CD4-positive, alpha-beta T cell treated with Interleukin-21 for 1 hour (primary cell): ENCODE results near the gene FHOD3.
"Not testable (repeated sequence)": the region's sequence is repeated elsewhere in the genome, so short reads cannot be mapped to it uniquely, and the experiment has no call there.

Experiments
- DNase-seq: peaks from one replicate; pipeline ENCODE4 v3.0.0-alpha.2; 2020

The FHOD3 gene

DNA sequence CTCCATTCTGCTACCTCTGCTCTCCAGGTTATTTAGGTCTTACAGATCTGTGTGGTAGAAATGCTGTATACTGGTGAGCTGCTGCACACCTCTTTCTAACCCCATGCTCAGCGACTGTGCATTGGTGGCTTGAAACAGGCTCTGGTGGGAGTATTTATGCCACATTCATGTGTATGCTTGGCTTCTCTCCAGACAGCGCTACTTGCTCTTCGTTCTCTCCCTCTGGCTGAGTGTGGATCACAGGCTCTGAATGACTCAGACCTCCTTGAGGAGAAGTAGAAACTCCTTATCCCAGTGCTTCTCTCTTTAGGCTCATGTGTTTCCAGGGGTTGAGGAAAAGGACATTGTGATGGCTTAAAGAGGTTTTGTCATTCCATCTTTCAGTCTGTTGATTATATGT lies 54.9 kb downstream of the FHOD3 start:
- no peak for DNase-seq

DNA sequence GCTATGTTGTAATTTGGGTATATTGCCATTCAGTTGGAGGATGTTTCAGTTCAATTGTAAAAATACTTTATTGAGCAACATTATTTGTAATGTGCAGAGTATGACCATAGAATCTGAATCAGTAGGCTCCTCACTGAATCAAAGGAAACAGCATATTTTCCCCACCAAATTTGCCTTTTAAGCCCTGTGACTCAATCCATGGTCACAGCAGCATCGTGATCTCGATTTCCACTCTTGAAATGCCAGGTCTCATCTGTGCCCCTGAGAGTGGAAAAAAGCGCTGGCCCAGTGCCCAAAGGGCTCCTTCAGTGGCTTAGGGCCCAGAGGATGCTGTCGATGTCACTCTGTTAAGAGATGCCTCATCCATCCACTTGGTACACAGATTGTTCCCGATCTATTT lies 57.5 kb downstream of the FHOD3 start:
- no peak for DNase-seq

DNA sequence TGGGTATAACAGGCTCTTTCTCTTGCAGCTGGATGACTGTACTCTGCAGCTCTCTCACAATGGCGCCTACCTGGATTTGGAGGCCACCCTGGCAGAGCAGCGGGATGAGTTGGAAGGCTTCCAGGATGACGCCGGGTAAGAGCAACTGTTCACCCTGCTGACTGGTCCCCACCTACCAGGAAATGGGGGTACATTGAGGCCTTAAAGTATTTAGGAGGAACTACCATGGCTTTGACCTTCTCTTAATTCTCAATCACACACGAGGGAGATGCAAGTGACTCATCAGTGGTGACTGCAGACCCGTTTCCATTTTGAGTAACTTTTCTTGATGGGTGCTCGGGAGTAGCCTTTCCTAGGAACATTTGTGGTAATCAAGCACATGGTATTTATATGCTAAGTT lies 58.0 kb downstream of the FHOD3 start:
- DNase-seq, result no peak

DNA sequence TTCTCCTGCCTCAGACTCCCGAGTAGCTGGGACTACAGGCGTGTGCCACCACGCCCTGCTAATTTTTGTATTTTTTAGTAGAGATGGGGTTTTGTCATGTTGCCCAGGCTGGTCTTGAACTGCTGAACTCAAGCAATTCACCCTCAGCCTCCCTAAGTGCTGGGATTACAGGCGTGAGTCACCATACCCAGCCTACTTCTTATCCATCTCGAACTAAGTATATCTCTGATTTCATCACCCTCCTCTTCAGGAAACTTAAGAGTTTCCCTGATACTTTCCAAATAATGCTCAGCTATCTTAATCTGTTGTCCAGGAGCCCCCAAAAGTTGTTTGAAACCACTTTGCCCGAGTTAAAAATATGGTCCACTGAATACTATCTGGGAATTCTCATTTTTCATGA lies 59.2 kb downstream of the FHOD3 start:
- not testable (repeated sequence) for DNase-seq

DNA sequence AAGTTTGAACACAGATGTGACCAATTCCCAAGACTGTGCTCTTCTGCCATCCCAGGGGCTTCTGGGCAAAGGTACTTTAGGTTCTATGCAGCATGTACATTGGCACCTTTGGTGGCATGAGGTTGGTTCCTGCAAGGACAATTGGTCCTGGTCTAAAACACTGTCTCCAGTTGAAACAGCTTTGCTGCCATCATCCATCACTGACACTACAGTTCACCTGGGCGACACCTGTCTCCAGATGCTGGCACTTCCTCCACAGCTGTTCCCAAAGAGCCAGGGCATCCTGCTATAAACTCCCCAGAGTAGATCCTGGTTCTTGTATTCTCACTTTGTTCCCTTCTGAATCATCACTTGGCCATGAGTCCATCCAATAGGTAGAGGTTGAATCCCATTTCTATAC lies 60.6 kb downstream of the FHOD3 start:
- no peak for DNase-seq

DNA sequence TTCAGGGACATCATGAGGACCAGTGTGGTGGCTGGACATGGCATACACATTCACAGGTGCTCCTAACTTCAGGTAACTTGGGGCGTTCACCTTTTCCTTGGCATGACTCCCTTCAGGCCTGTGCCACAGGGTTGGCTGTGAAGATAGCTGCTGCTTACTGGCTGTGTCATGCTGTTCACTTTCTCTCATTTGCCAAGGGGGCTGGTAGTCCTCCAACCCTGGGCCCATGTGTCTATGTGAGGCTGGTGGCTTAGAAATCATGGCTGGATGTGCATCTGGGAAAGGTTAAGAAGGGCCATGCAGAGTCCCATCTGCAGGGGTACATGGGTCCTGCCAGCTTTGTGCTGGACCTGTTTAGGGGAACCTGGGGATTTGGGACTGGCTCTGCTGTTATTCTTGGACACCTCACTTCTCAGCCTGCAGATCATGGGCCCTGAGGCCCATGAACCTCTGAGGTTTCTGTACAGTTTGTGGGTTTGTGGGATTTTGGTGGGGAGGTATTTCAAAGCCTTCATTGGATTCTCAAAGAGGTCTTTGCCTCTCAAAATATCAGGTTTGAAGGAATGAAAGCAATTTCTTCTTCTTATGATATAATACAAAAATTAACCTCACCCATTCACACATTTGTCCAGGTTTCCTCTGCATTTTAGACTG lies 62.9 kb downstream of the FHOD3 start:
- DNase-seq, result no peak

DNA sequence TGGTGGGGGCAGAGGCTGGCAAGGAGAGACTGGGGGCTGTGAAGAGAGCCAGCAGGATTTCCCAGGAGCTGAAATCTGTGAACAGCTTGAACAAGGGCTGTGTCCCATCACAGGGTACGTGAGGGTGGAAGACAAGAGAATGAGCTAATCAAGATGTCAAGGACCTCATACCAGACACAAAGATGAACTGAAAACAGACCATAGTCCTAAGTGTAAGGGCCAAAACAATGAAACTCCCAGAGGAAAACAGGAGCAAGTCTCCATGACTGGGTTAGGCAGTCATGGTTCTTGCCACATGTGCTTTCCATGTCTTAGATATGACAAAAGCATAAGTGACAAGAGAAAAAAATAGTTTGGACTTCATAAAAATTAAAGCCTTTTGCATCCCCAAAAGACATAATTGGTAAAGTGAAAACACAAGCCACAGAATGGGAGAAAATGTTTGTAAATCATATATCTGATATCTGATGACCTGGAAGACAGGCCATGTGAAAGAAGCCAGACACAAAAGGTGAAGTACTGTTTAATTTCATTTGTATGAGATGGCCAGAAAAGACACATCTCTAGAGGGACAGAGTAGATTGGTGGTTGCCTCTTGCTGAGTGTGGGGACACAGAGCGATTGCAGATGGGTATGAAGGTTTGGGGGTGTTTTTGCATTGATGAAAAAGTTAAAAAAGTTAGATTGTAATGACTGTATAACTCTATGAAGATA lies 67.6 kb downstream of the FHOD3 start:
- no peak for DNase-seq

DNA sequence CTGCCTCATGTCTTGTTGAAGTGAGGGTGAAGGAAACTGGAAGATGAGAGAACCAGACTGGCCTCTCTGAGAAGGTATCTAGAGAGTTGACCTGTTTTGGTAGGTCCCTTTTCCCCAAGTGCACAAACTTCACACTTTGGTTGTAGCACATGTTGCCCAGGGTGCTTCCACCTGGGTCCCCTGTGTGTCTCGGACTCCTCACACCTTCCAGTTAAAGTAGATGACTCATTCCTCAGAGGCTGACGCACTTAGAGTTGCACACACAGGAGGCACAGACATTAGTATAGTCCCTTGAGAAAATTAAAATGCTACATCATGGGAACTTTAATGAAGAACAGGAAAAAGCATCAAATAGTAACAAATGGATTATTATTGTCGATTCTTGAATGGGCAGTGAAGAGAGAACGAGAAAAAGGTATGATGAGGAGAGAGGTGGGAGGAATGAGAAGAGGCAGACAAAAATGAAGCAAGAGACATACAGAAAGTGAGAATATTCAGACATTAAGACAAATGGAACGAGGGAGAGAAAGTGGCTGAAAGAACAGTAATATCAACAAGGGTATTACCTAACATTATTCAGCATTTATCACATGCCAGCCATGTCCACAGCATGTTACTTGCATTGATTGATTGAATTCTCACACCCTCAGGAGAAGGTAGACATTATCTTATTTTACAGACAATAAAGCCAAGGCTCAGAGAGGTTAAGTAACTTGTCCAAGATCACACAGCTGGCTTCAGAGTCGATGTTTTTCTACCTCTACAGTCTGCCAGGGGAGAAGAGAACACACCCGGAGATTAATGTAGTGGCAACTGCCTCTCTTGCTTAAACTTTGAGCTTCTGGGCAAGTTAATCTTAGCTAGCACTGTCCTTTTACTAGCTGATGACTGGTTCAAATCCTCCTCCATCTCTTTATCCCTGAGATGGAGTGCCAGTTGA lies 68.6 kb downstream of the FHOD3 start:
- DNase-seq, result no peak

DNA sequence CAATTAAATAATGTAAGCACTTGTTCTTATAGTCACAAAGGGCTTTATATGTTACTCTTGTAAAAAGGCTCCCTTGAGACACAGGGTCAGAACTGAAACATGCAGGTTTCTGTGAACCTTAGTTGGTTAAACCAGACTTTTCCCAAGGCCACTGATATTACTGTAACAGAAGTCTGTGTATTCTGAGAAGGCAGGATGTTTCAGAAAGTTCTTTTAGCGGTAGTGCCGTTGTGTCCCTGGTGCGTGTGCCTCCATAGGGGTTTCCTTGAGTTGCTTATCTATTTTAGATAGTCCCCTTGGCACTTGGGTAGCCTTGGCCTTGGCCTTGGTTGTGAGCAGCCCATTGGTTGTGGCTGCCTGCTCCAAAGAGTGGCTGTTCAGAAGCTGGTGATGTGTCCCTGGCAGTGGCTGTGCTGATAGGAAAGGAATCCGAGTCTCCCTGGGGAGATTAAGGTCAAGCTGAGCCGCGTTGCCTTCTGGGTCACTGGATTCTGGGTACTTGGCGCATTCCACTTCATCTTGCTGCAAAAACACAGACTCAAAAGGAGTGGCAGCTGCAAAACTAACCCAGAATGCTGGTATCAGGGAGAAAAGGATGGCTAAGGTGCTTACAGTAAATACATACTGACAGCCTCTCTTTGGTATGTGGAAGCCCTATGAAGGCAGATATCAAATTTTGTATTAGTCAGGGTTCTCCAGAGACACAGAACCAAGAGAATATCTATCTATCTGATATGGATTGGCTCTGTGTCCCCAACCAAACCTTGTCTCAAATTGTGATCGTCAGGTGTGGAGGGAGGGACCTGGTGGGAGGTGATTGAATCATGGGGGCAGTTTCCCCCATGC lies 69.7 kb downstream of the FHOD3 start:
- DNase-seq, result no peak

DNA sequence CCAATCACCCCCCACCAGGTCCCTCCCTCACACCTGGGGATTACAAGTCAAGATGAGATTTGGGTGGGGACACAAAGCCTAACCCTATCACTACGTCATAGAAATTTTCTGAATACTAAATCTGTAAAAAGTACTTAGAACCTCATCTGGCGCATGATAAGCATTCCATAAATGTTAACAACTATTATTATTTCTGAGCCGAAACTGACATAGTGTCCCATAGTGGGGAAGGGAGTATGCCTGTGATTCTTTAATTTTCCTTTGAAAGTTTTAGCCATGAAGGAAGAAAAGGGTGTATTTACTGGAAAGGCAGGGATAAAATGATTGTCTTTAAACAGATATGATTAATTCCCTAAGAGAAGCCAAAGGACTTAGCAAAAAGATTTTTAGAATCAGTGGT lies 71.4 kb downstream of the FHOD3 start:
- no peak for DNase-seq

DNA sequence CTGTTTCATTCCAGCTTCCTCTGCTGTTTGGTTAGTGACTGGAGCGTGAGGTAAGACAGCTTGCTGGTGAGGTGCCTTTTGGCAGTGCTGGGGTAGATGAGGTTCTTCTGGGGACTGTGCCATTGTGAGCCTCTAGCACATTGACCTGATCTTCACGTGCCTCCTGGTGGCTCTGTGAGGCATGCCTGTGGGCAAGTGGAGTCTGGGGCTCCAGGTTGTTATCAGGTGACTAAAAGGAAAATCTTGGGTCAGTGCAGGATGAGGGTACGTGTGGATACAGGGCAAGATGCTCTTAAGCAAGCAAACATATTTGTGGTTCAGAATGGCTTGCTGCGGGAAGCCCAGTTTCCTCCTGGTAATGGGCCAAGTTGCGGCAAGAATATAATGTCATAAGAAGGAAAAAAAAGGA lies 75.4 kb downstream of the FHOD3 start:
- no peak for DNase-seq

DNA sequence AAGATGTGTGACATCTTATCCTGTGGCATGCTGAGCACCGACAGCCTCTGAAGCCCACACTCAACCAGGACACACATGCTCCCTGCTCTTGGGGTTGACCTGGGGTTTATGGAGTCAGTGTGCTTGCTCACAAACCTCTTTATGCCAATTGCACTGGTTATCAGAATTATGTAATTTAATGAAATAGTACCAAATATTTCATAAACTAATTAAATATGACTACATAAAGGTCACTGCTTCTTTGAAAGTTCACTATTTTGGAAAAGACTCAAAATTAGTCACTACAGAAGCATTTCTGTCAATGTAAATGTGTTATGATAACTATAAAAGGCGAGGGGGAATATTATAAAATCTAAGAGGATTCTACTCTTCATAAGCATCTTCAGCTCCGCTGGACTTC lies 76.7 kb downstream of the FHOD3 start:
- no peak for DNase-seq

DNA sequence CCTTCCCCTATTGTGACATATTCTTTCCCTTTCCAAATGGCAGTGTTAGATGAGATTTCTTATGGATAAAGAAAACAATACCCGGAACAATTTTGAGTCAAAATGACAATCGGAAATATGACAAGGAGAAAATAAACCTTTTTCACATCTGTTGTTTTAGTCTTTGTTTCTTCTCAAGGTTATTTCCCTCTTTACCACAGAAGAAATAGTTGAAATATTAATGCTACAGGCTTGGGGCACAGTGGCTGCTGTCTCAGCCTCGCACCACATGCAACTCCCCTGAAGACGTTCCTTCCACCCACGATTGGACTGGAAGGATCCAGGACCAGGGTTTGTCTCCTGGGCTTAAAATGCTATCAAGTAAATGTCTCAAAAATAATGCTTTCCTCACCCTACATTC lies 77.6 kb downstream of the FHOD3 start:
- DNase-seq, result no peak

DNA sequence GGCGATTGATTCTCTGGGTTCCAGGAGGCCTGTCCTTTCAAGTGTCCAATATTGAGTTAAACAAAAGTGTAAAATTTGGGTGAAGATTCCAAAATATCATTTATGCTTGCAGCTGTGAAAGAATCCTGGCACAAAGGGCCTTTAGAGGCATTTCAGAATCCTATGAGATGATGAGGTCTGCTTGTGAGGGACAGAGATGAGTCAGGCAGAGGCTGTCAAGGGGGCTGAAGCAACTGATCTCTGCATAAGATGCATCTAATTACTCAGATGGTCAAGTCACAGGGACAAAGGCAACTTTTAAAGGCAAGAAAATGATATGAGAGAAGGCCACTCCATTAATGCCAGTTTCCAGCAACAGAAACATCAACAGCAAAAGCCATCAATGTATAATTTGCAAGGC lies 78.8 kb downstream of the FHOD3 start:
- no peak for DNase-seq

DNA sequence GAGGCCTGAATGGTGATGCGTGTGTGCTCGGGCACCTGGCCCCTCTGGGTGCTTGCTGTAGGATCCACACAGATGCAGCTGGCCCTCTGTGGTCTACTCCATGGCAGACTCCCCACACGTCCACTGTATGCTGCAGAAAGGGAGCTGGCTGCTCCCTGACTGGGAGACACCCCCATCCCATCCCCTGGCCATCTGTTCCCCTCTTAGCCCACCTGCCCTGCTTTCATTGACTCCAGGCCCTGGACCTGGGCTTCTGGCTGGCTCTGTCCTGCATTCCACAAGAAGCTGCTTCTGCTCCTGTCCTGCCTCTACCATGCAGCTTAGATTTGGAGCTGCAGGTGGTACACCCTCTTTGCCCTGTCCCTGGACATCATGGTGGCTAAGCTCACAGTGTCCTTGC lies 80.1 kb downstream of the FHOD3 start:
- DNase-seq, result no peak

DNA sequence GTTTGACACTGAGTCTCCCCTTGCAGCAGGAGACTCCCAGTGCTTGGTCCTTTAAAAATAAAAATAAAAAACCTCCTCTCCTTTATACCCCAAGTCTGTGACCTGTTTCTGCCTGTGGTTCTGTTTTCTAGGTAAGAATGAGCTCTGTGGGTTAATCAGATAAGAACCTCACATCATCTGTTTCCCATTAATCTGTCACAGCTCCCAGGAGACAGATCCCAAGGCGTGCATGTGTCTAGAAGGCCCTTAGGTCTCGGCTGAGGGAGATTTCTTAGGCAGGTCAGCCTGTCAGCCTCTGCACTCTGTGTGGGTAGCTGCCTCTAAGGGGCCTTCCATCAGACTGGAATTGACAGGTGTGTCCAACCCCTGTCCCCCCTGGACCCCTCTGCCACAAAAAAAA lies 80.7 kb downstream of the FHOD3 start:
- no peak for DNase-seq

DNA sequence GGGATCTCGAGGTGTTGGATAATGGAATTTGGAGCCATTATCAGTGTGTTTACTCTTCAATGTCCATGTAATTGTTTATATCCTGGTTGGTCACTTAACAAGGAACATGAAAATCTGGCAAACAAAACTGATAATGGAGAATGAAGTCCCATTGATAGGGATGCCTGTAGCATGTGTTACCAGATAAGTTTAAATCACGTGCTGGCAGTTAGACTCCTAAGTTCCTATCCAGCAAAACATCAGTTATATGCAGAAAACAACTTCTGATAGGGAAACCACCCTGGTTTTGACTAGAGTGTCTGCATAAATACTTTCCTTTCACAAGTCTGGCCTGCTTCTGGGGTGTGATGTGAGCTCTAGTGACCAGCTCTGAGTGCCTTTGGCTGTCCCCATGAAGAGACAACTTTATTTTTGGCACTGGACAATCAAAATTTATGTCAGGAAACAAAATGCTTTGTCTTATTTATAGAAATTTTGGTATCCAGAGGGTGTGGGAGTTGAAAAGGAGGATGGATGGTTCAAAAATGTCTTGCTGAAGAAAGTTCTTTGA lies 82.0 kb downstream of the FHOD3 start:
- DNase-seq, result no peak

DNA sequence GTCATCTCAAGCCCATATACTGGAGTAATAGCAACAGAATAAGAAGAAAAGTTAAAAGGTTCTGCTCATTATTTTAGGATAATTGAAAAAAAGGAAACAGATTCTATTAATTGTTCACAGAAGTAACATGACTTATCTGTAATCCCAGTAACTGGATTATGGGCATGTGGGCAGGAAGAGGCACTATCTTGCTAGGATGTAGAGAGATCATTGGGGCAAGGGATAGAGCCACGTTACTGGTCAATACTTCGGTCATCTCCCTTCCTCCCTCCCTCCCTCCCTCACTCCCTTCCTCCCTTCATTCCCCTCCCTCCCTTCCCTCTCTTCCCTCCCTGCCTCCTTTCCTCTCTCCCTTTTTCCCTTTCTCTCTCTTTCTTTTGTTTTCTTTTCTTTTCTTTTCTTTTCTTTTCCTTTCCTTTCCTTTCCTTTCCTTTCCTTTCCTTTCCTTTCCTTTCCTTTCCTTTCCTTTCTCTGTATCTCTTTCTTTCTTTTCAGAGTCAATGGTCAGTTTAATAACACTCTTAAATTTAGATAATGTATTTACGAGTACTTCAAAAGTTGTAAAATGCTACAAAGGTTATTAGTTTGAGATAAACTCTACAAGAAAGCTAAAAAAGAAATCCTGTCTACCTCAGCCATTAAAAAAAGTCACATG lies 82.8 kb downstream of the FHOD3 start:
- DNase-seq, result no peak

DNA sequence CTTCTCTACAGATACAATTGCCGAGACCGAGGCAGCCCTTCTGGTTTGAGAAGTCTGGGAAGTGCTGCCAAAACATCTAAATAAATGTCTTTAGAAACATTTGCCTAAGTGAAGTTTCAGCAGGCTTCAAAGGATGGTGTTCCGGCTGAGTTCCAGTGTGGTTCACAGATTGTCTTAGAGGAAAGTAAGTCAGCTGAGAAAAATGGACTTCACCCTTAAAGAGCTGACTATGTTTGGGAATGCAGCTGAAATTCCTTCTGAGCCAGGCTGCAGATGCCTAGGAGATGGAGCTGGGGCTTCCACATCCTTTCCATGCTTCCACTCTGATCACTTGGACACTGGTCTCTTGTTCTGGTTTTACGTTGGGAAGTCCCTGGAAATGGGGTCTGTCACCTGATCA lies 83.6 kb downstream of the FHOD3 start:
- no peak for DNase-seq

DNA sequence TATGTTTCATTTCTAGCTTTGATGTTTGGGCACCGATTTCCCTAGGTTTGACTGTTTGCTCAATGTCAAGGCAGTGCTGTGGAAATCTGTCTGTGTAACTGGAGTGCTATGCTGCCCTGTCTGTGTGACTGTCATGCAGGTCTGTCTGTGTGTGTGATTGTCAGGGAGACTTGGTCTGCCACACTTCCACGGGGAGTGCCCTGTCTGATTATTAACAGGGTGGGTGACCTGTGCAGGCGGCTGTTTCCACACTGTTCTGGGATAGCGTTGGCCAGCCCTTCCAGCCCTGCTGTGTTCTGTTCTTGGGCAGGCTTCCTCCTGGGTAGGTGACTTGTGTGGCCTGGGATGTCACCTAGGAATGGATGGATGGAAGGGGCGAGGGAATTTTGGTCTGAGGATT lies 85.3 kb downstream of the FHOD3 start:
- no peak for DNase-seq

DNA sequence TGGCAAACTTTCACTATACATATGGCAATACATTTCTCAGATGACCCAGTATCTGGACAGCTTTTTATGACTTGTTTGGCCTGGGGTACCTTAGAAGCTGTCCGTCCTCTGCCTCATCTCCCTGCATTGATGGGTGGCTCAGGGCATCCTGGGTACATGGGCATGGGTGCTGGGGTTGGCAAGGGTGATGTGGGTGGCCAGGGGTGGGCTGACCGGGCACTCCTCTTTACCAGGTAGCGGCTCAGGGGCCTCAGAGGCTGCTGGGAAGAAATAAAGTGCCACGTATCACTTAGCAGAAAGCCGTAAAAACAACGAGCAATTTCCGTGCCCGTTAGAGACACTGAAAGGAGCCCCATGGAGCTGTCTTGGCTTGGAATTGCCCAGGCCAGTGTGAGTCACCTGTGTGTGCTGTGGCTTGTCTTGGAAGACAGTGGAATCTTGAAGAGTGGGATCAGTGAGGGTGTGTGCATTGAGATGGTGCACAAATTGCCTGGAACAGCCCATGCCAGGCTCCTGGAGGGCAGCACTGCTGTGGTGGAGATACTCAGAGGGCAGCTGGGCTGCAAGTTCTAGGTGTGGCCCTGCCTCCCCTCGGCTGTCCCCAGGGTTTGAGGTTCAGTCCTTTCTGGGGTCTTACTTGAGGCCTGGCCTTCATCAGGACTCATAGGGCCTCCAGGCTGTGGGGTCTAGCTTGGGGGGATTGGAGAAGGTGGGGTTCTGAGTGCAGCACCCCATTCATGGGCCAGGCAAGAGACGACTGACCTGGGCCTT lies 88.8 kb downstream of the FHOD3 start:
- DNase-seq, result no peak
